Measurements from ENCODE around the gene ZNF429.
"Not testable (repeated sequence)": the region's sequence is repeated elsewhere in the genome, so short reads cannot be mapped to it uniquely, and the experiment has no call there.

ZNF429 gene

DNA sequence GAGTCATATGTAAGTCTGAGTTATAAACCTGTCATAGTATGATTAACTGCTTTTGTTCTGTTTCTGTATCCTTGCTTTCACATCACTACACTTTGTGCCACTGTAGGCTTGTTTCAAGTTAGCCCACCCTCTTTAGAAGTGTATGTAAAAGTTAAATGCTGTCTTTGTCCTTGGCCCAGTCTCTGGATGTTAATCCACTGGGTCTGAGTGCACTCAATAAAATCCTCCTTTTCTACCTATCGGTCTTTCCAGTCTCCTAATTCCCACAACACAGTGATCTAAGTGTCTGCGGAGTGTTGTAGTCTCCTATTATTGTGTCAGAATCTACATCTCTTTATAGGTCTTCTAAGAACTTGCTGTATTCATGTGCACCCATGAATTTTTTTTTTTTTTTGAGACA is 14.1 kb downstream of the ZNF429 start:
- no peak for DNase-seq

DNA sequence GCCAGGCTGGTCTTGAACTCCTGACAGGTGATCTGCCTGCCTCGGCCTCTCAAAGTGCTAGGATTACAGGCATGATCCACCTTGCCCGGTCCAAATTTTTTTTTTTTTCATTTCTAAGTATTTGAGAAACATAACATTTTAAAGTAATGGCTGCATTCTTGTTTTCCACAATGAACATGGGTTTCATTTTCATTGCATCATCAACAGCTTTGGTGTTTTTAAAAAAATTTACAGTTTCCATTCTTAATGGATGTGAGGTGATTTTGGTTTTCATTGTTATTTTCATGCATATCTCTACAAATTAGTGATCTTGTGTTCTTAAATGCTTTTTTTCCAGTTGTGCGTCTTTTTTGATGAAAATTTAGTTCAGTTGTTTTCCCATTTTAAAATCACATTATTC is 27.5 kb downstream of the ZNF429 start:
- no peak for DNase-seq

DNA sequence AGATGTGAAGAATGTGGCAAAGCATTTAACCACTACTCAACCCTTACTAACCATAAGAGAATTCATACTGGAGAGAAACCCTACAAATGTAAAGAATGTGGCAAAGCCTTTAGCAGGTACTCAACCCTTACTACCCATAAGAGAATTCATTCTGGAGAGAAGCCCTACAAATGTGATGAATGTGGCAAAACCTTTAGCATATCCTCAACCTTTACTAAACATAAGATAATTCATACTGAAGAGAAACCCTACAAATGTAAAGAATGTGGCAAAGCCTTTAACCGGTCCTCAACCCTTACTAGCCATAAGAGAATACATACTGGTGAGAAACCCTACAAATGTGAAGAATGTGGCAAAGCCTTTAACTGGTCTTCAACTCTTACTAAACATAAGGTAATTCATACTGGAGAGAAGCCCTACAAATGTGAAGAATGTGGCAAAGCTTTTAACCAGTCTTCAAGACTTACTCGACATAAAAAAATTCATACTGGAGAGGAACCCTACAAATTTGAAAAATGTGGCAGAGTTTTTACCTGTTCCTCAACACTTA is 31.4 kb downstream of the ZNF429 start:
- DNase-seq = not testable (repeated sequence)

DNA sequence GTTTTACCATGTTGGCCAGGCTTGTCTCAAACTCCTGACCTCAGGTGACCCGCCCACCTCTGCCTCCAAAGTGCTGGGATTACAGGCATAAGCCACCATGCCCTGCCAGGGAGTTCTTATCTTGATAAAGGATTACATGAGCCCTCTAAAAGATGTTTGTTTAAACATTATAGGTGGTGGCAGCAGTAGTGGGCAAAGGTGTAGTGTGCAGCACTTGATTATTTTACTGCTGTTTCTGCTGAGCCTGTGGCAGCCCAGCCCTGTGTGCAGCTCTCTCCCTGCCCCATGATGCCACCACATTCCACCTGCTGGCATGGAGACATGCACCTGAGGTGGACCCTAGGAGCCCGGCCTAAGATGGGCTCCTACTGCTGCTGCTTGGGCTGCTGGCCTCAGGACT is 54.0 kb downstream of the ZNF429 start:
- no peak for DNase-seq

DNA sequence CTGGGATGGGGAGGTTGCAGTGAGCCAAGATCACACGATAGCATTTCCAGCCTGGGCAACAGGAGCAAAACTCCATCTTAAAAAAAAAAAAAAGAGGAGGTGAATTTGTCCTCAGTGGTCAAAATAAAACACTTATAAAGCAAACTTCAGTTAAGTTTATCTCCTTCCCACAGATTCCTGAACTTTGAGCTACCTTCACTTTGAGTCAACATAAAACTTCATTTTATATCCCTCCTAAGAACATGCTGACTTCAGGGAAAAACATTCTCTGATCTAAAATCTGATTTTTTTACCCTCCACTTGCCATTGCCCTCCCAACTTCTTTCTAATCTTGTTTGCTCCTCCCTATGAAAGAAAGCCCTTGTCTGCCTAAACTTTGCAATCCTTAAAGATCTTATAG is 59.0 kb downstream of the ZNF429 start:
- DNase-seq = no peak

DNA sequence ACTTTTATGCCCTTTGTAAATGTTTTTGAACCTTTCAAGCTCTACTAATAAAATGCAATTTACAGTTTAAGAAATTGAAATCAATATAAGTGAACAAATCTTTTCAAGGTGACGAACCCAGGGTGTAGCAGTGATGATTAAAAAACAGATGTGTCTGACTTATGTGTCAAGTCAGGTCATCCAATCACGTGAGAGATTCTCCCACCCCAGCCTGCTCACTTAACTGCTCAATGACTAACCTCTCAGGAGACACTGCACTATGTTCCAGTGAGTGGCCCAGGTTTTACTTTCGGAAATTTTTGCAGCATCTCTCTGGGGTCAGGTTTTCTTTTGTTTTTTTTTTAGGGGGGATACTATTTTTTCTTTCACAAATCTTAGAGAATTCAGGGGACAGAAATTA is 60.7 kb downstream of the ZNF429 start:
- DNase-seq = no peak

DNA sequence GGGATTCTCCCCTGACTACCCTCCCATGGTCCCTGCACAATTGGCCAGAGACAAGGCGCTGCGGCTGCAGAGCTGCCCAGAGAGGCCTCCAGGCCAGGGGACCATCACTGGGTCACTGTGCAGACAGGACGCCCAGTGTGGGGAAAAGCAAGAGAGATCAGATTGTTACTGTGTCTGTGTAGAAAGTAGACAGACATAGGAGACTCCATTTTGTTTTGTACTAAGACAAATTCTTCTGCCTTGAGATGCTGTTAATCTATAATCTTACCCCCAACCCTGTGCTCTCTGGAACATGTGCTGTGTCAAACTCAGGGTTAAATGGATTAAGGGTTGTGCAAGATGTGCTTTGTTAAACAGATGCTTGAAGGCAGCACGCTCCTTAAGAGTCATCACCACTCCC is 62.4 kb downstream of the ZNF429 start:
- DNase-seq = not testable (repeated sequence)

DNA sequence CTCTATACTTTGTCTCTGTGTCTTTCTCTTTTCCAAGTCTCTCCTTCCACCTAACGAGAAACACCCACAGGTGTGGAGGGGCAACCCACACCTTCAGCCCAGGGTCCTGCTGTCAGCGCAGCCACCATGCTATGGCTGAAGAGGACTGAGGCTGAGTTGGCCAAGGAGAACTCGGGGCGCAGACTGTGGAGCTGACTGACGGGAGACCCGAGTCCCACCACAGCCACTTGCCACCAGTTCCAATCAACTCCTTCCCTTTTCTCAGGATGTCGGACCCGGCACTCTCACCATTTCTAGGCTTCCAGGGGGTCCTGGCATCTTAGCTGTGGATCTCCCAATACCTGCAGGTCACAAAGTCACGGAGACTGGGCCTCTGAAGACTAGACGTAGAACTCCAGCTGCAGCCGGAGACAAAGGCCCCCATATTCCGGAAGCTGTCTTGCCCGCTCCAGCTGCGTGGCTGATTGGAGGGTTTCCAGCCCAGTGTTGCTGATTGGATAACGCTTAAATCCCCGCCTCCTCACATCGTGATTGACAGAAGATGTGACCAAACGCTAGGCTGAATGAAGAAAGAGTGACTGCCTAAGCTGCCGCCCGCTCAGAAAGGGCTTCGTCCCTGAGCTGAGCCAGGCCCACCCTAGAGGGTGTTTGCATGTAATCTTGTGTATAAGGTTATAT is 63.6 kb downstream of the ZNF429 start:
- DNase-seq = peak in 1 of 2 donors; percentile 92

DNA sequence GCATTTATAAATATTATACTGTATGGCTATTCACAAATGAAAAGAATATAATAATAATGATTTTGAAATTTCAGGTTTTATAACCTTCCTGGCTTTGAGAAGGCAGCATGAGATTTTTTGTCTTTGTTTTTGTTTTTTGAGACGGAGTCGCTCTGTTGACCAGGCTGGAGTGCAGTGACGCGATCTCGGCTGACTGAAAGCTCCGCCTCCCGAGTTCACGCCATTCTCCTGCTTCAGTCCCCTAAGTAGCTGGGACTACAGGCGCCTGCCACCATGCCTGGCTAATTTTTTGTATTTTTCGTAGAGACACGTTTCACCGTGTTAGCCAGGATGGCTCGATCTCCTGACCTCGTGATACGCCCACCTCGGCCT is 64.1 kb downstream of the ZNF429 start:
- peak in 1 of 2 donors; percentile 73 for DNase-seq

DNA sequence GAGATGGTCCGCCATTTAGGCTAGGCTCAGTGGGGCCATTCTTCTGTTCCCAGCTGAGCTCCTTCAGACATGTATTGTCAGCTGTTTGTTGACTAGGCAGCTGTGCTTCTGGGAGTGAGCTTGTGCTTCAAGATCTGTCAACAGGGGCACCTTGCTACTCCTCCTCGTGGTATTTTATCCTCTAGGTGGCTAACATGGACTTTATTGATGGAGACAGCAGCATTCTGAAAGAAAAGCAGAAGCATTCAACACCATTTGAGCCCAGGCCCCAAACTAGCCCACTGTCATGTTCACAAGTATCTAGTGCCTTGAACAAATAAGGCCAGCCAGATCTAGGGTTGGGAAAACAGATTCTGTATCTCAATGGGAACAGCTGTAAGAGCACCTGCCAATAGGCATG is 65.9 kb downstream of the ZNF429 start:
- DNase-seq = no peak

DNA sequence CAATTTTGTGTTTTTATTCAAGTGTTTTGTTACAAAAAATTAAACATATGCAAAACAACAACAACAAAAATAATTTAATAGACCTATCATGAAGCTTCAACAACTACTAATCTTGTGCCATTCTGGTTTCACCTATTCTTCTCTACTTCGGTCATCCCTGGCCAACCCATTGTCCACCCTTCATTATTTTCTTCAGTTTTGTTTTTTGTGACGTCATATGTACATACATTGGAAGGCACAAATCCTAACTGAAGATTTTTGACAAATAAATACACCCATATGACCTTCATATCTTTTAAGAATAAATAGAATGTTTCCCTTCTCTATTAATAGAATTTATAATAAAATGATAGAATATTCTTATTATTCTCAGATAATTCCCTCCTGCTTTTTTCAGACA is 69.2 kb downstream of the ZNF429 start:
- DNase-seq = no peak

DNA sequence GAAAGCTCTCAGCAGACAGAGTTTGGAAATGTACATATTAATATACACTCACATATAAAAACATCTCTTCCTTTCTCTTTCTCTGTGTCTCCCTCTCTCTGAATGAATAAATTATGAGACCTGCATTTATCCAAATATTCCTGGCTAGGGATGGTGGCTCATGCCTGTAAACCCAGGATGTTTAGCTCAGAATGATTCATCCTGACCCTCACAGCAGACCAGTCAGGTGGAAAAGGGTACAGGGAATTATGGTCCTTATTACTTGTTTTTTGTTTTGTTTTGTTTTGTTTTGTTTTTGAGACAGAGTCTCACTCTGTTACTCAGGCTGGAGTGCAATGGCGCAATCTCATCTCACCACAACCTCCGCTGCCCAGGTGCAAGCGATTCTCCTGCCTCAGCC is 71.1 kb downstream of the ZNF429 start:
- no peak for DNase-seq

DNA sequence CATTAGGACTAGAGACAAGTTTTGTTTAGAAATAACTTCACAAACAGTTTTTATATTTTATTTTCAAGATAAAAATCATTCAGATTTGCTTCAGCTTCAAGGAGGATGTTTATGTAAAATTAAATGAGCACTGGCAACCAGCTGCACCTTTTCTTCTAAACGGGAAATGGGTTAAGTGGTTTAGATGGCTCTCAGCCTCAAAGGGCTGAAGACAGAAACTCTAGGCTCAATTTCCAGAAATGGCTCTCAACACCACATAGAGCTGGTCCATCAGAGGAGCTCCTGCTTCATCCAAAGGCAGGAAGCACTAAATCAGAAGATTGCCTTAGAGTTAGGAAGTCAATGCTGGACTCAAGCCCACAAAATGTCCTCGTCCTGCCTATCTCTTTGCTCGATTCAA is 74.7 kb downstream of the ZNF429 start:
- no peak for DNase-seq

DNA sequence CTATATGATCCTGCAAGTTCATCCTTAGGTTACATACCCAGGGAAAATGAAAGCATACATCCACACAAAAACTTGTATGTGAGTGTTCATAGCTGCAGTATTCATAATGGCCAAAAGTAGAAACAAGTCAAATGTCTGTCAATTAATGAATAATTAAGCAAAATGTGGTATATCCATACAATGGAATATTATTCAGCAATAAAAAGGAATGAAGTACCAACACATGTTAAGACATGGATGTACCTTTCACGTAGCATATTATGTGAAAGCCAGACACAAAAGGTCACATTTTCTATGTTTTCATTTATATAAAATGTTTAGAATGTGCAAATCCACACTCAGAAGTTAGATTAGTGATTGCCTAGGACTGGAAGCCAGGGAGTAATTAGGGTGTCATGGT is 75.4 kb downstream of the ZNF429 start:
- DNase-seq = no peak

DNA sequence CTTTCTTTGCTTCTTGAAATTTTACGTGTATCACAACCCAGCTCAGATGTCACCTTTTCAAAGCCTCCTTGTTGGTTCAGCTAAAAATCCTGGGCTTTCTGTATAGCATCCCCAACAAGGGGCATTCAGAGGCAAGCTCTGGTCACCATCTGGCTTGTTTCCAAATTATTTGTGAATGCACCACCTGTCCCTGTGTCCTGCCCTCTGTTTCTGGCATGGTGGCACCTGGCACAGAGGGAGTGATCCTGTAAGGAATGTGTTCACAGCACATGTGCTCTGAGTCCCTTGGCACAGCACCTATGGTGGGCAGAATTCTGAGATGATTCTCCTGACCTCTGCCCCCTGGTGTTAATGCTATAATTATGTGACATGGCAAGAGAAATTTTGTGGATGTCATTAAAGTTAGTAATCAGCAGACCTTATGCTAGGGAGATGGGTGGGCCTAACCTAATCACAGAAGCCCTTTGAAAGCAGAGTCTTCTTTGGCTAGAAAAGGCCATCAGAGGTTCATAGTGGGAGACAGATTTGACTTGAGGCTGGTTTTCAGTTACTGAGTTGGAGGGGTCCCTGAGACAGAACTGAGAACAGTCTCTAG is 76.3 kb downstream of the ZNF429 start:
- no peak for DNase-seq

DNA sequence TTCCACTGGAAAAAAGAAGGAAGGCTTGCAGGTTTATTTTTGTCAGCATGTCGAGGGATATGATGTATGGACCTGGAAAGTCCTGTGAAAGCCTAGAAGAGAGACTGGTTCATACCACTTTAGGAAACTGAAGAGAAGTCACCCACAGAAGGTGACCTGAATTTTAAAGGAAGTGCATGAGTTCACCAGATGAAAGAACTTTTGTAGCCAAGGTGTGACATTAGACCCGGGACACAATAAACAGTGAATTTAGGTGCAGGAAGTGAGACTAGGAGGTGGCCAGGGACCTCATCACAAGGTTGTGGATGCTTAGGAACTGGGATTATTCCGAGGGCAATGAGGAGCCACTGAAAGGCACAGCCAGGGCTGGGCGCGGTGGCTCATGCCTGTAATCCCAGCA is 79.1 kb downstream of the ZNF429 start:
- no peak for DNase-seq

DNA sequence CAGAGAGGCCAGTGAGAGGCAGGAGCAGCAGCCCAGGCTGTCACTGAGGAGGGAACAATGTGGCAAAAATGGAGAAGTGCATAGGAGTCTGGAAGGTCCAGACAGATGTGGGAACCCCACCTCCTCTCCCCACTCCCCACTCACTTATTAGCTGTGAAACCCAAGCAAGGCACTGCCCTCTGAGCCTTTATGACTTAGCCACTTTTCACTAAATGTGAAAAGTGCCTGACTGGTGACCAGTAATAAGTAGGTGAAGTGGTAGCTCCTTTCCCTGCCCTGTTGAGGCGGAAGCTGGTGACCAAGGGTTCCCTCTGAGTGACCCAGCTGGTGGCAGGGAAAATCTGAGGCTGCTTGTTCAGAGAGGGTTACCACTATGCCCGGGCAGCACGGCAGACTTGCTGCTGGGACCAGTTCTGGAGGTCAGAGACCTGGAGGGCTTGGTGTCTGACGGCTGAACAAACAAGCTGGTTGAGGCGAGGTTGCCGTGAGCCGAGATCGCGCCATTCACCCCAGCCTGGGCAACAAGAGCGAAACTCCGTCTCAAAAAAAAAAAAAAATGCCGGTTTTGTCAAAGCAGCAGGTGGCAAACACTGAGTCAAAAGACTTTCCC is 80.0 kb downstream of the ZNF429 start:
- DNase-seq = no peak

DNA sequence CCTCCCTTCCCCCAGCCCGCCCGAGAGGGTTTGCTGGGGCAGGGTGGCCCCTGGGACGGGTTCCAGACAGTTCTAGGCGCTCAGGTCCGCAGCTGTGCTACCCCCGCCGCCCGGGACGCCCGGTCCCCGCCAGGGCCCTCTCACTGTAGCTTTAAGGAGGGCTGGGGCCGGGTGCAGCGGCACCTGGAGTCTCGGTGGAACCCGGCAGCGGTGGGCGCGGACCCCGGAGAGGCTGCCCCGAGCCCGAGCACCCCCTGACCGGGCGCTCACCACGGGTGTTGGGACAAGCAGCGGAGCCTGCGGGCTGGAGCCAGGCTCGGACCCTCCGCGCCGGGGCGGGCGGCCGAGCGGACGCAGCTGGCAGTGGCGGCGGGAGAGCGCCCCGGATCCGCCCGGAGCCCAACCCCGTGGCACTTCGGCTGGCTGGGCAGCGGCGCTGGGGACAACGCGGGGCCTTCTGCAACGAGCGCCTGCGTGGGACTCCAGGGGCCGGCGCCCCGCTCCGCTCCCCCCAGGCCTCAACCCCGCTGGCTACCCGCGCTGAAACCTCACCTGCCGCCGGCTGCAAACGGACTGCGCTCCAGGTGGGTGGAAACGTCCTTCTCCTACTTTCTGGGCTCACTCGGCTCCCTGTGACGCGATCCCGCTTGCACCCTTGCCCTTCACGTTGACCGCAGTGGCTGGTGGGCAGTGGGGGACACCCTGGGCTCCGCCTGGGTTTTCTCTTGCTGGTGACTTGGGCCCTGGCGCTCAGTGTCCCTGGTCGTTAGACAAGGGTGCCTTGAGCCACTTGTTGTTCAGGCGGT is 81.1 kb downstream of the ZNF429 start:
- peak in 1 of 2 donors; percentile 21 for DNase-seq

DNA sequence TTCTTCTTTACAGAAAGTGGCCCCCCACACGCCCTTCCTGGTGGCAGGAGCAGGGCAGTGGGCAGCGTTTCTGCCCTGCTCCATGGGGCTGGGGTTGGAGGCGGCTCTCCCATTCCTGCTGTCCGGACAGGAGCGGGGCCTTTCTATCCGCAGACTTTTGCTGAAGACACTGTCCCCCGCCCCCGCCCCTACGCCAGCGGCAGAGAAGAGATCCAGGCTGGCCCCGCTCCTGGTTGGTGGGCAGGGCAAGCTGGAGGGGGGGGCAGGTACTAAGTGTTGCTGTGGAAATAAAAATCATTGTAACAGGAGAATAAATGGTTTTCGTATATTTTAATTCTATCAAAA is 81.7 kb downstream of the ZNF429 start:
- DNase-seq = no peak

DNA sequence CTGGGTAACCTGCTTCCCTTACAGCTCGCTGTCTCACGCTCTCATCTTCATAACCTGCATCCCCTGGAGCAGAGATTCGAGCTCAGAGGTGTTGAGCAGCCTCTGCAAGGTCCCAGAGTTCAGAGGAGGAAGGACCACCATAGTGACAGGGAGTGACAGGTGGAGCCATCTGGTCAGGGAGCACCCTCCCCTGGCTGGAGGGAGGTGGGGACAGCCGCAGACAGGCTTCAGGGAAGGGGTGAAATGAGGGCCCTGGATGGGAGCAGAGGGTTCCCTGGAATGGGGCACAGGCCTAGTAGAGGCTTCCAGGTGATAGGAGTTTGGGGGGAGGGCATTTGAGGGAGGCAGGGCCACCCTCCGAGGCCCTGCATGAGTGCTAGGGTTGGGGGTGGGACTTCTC is 82.1 kb downstream of the ZNF429 start:
- DNase-seq = no peak

DNA sequence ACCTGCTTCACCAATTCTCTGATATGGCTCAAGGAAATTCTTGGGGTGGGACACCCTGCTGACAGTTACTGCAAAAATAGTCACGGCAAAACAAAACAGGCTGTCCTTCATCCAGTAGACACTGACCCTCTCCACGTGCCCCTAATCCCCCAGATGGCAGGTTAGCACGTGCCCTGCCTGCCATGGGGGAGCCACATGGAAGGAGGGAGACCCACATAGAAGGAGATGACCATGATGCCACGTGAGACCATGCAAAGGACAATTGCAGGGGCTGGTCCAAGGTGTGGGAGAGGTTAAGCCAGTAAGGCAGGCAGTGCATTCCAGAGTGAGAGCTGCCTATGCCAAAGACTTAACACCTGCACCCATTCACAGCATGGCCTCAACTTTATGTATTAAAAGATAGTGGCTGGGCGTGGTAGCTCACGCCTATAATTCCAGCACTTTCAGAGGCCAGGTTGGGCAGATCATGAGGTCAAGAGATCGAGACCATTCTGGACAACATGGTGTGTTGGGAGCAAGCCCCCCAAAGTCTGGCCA is 82.7 kb downstream of the ZNF429 start:
- no peak for DNase-seq

DNA sequence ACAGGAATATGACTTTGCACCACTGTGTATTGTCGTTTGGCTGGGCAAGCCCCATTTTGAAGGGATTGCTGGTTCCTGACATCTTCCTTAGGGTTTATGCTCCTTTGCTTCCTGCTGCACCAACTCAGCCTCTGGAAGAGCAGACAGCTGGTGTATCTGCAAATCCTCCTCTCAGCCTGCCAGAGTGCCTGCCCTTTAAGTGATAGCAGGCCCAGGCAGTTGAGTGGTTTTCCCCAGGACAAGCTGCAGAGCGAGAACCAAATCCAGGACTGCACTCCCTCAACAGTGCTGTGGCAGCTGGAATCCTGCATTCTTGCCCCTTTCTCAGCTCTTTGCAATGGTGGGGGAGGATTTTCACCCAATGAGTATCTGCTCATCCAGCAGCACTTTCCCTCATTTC is 85.5 kb downstream of the ZNF429 start:
- no peak for DNase-seq

DNA sequence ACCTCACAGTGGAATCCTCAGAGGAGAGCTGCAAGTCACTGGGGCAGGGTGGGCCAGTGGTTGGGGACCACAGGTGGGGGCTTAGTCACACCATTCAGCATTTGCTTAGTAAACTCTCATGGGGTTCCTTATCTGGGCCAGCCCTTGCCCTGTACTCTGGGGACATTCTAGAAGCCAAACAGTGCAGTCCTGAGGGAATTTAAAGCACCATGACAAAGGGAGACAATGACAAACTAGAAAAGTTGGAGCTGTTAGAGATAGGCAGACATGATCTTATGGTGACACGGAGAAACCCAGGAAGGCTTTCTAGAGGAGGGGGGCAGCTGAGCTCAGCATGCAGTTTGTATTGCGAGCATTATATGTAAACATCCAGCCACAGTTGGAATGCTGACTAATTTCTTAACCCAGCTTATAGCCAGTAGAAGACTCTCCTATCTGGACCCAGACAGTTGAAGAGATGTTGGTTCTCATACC is 87.6 kb downstream of the ZNF429 start:
- DNase-seq = no peak

Data from bone marrow (tissue), 2 donors.